Ecto neural progenitor cell (in vitro differentiated cells): ENCODE measurements around the gene MN1.
"Not testable (repeated sequence)": the region's sequence is repeated elsewhere in the genome, so short reads cannot be mapped to it uniquely, and the experiment has no call there.

Source experiments
- DNase-seq: peaks from one replicate; pipeline ENCODE4 v3.0.0-alpha.2; 2018; ENCODE audit warnings: low spot score

Gene MN1

GRCh38 chr22:27761665-27762064 is 39.9 kb downstream of the MN1 start:
- no peak for DNase-seq

GRCh38 chr22:27761000-27761399 is 40.6 kb downstream of the MN1 start:
- DNase-seq = no peak

- no peak for DNase-seq
Observed at GRCh38 chr22:27760474-27760873, 41.1 kb downstream of the MN1 start.

GRCh38 chr22:27757928-27758525 is 43.5 kb downstream of the MN1 start:
- no peak for DNase-seq

GRCh38 chr22:27756212-27756660 is 45.3 kb downstream of the MN1 start:
- DNase-seq = no peak

- no peak for DNase-seq
Observed at GRCh38 chr22:27755521-27756211, 45.9 kb downstream of the MN1 start.

- no peak for DNase-seq
Observed at GRCh38 chr22:27754888-27755480, 46.6 kb downstream of the MN1 start.

- no peak for DNase-seq
Observed at GRCh38 chr22:27754247-27754887, 47.2 kb downstream of the MN1 start.

GRCh38 chr22:27752771-27753170 is 48.8 kb downstream of the MN1 start:
- DNase-seq = no peak

- DNase-seq = no peak
Observed at GRCh38 chr22:27752141-27752540, 49.4 kb downstream of the MN1 start.

- no peak for DNase-seq
Observed at GRCh38 chr22:27751277-27752070, 50.1 kb downstream of the MN1 start.

GRCh38 chr22:27750584-27751265 is 50.8 kb downstream of the MN1 start:
- no peak for DNase-seq

GRCh38 chr22:27749597-27750225 is 51.8 kb downstream of the MN1 start:
- peak; percentile 67 for DNase-seq

GRCh38 chr22:27748751-27749191 is 52.8 kb downstream of the MN1 start:
- no peak for DNase-seq

GRCh38 chr22:27748349-27748748 is 53.2 kb downstream of the MN1 start:
- no peak for DNase-seq

- no peak for DNase-seq
Observed at GRCh38 chr22:27747396-27748221, 53.9 kb downstream of the MN1 start.

- no peak for DNase-seq
Observed at GRCh38 chr22:27746918-27747317, 54.6 kb downstream of the MN1 start.

- DNase-seq = no peak
Observed at GRCh38 chr22:27745809-27746208, 55.7 kb downstream of the MN1 start.

GRCh38 chr22:27745154-27745553 is 56.4 kb downstream of the MN1 start:
- DNase-seq = no peak

GRCh38 chr22:27744078-27744477 is 57.5 kb downstream of the MN1 start:
- DNase-seq = not testable (repeated sequence)
